ENCODE measurements around the gene PSD.

The PSD gene

GRCh38 chr10:102429468-102429867, 10.9 kb upstream of the PSD start:
- Histone ChIP-seq H3K9me2 (replicated peaks; ENCODE audit: control insufficient read depth, low read length) (no peaks in the 10 kb centered on the region), H3K27ac (ENCODE audit: low read depth, low read length) (no peak overlapping the region), H3K79me2 (ENCODE audit: control insufficient read depth, low read length) (peaks cover 16% of the 10 kb centered on the region), H3K36me3 (ENCODE audit: control insufficient read depth, low read length) (peaks cover 10% of the 10 kb centered on the region), H3K4me2 (ENCODE audit: low read length) (no peak overlapping the region), H3F3A (ENCODE audit: control insufficient read depth, insufficient read depth) (no peaks in the 10 kb centered on the region), H3K27me3 (ENCODE audit: control insufficient read depth, low read length) (peaks cover 2% of the 10 kb centered on the region), H3K4me1 (ENCODE audit: control insufficient read depth, low read length) (peaks cover 16% of the 10 kb centered on the region), H3K9me3 (ENCODE audit: control insufficient read depth, insufficient read depth, low read length) (no peaks in the 10 kb centered on the region), H3K4me3 (ENCODE audit: low read length) (no peak overlapping the region), H4K20me1 (ENCODE audit: control insufficient read depth, insufficient read depth, low read depth, low read length) (no peaks in the 10 kb centered on the region)
- TF ChIP-seq CTCF (IDR thresholded peaks at IDR 0.05; ENCODE audit: low read depth, low read length, poor library complexity, severe bottlenecking) (no peak), EZH2phosphoT487 (IDR thresholded peaks at IDR 0.05; ENCODE audit: borderline replicate concordance, low read length) (no peak)

GRCh38 chr10:102426803-102427287, 8.3 kb upstream of the PSD start:
- Histone ChIP-seq H3K4me1 (ENCODE audit: control insufficient read depth, low read length) (peaks cover 22% of the 10 kb centered on the region), H3K79me2 (ENCODE audit: control insufficient read depth, low read length) (peaks cover 26% of the 10 kb centered on the region), H3K9me3 (ENCODE audit: control insufficient read depth, insufficient read depth, low read length) (no peaks in the 10 kb centered on the region), H3K27ac (ENCODE audit: low read depth, low read length) (no peak overlapping the region), H3K27me3 (ENCODE audit: control insufficient read depth, low read length) (no peaks in the 10 kb centered on the region), H3F3A (ENCODE audit: control insufficient read depth, insufficient read depth) (peaks cover 3% of the 10 kb centered on the region; the same call in 1 of the 2 replicates), H3K4me3 (ENCODE audit: low read length) (no peak overlapping the region), H3K9me2 (replicated peaks; ENCODE audit: control insufficient read depth, low read length) (no peaks in the 10 kb centered on the region), H4K20me1 (ENCODE audit: control insufficient read depth, insufficient read depth, low read depth, low read length) (no peaks in the 10 kb centered on the region), H3K36me3 (ENCODE audit: control insufficient read depth, low read length) (peaks cover 23% of the 10 kb centered on the region), H3K4me2 (ENCODE audit: low read length) (no peak overlapping the region)
- TF ChIP-seq EZH2phosphoT487 (IDR thresholded peaks at IDR 0.05; ENCODE audit: borderline replicate concordance, low read length) (no peak), CTCF (IDR thresholded peaks at IDR 0.05; ENCODE audit: low read depth, low read length, poor library complexity, severe bottlenecking) (no peak)

GRCh38 chr10:102425444-102425843, 6.9 kb upstream of the PSD start:
- Histone ChIP-seq H3K36me3 (ENCODE audit: control insufficient read depth, low read length) (peaks cover 19% of the 10 kb centered on the region), H3F3A (ENCODE audit: control insufficient read depth, insufficient read depth) (peaks cover 3% of the 10 kb centered on the region; the same call in 1 of the 2 replicates), H4K20me1 (ENCODE audit: control insufficient read depth, insufficient read depth, low read depth, low read length) (no peaks in the 10 kb centered on the region), H3K9me2 (replicated peaks; ENCODE audit: control insufficient read depth, low read length) (no peaks in the 10 kb centered on the region), H3K4me1 (ENCODE audit: control insufficient read depth, low read length) (peaks cover 16% of the 10 kb centered on the region), H3K79me2 (ENCODE audit: control insufficient read depth, low read length) (peaks cover 21% of the 10 kb centered on the region), H3K27ac (ENCODE audit: low read depth, low read length) (no peak overlapping the region), H3K4me3 (ENCODE audit: low read length) (no peak overlapping the region), H3K9me3 (ENCODE audit: control insufficient read depth, insufficient read depth, low read length) (no peaks in the 10 kb centered on the region), H3K4me2 (ENCODE audit: low read length) (no peak overlapping the region), H3K27me3 (ENCODE audit: control insufficient read depth, low read length) (no peaks in the 10 kb centered on the region)
- TF ChIP-seq EZH2phosphoT487 (IDR thresholded peaks at IDR 0.05; ENCODE audit: borderline replicate concordance, low read length) (no peak), CTCF (IDR thresholded peaks at IDR 0.05; ENCODE audit: low read depth, low read length, poor library complexity, severe bottlenecking) (no peak)

Measured in DOHH2 (cell line).